Activated CD8-positive, alpha-beta T cell treated with anti-CD3 and anti-CD28 coated beads, Interleukin-2, amount 10 ng/mL, durations not matched to agents 7 days and 5 days (primary cell): ENCODE results near the gene ISM2. TPM values are rescaled to one million over a fixed set of nuclear protein-coding genes. Genes with fewer than 3 reads are reported as not detected.

Experiments
- ATAC-seq: fragments of 150-1000 bp; cut with Tn5 transposase; one replicate; pipeline ENCODE4 v1.10.0; 2021; ENCODE audit warnings: moderate library complexity
- CTCF ChIA-PET: fragments of 350-600 bp; sonication (Branson Sonifier 250); formaldehyde crosslinking; loops from one replicate; lab custom pipeline; 2021; ENCODE audit warnings: antibody characterized with exemption; lab: Charles Lee
- POLR2A ChIA-PET: fragments of 350-600 bp; sonication (Branson Sonifier 250); formaldehyde crosslinking; loops from one replicate; lab custom pipeline; 2021; ENCODE audit warnings: antibody characterized with exemption; lab: Charles Lee
- DNase-seq: peaks from one replicate; pipeline ENCODE4 v3.0.0-alpha.2; 2020
- H3K27ac Mint-ChIP-seq: one replicate; pipeline ENCODE4 v1.8.0; 2021; ENCODE audit warnings: mild to moderate bottlenecking, mixed read lengths
- H3K27me3 Mint-ChIP-seq: one replicate; pipeline ENCODE4 v1.8.0; 2021; ENCODE audit warnings: low read depth, mixed read lengths
- H3K36me3 Mint-ChIP-seq: one replicate; pipeline ENCODE4 v1.8.0; 2021; ENCODE audit warnings: low read depth, mixed read lengths
- H3K4me1 Mint-ChIP-seq: one replicate; pipeline ENCODE4 v1.8.0; 2021; ENCODE audit warnings: low read depth, mixed read lengths
- H3K4me3 Mint-ChIP-seq: one replicate; pipeline ENCODE4 v1.8.0; 2021; ENCODE audit warnings: mild to moderate bottlenecking, mixed read lengths
- H3K9me3 Mint-ChIP-seq: one replicate; pipeline ENCODE4 v1.8.0; 2022; ENCODE audit warnings: mixed read lengths; ENCODE audit not compliant: insufficient read depth
- total RNA-seq, 2 experiments: library from RNA; stranded (reverse); gene quantifications; one replicate each; pipeline ENCODE4 v1.2.3, GENCODE V29; 2021

ISM2 gene
- total RNA-seq, 2 experiments from 2014 or later, result not detected

DNA sequence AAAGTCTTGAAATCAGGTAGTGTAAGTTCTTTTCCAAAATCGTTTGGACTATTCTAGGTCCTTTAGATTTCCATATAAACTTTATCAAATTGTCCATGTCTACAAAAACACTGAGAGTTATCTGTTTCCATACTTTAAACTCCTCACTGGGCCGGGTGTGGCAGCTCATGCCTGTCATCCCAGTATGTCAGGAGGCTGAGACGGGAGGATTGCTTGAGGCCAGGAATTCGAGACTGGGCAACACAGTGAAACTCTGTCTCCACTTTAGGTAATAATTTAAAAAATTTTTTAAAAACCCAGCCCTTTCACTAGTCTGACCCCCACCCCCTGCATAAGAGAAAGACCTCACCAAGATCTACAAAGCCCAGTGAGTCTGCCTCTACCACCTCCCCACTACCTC is 6.4 kb upstream of the ISM2 start:
- DNase-seq, result no peak
- Mint-ChIP-seq H3K9me3 (no peaks in the 10 kb centered on the region), H3K4me1 (no peaks in the 10 kb centered on the region), H3K4me3 (no peak overlapping the region), H3K27me3 (peaks cover 7% of the 10 kb centered on the region), H3K36me3 (peaks cover 32% of the 10 kb centered on the region), H3K27ac (no peak overlapping the region)
- no peak for ATAC-seq
- POLR2A ChIA-PET, result no interaction called here
- CTCF ChIA-PET, result interaction anchor here (1.0 kb wide), 1 partner anchor 134 kb away, joined by 4 read pairs; no protein-coding TSS in a partner anchor

- H3K4me1 Mint-ChIP-seq, result peaks cover 2% of the 10 kb centered on the region
- DNase-seq (no peak), ATAC-seq (no peak)
- no peaks in the 10 kb centered on the region for H3K9me3 Mint-ChIP-seq
- H3K4me3 Mint-ChIP-seq, result no peak overlapping the region
- H3K36me3 Mint-ChIP-seq, result peaks cover 19% of the 10 kb centered on the region
- no peak overlapping the region for H3K27ac Mint-ChIP-seq
- H3K27me3 Mint-ChIP-seq, result peaks cover 17% of the 10 kb centered on the region
- ChIA-PET CTCF (no interaction called here), POLR2A (no interaction called here)
Measured at GRCh38 chr14:77503138-77503537, 4.5 kb upstream of the ISM2 start.

DNA sequence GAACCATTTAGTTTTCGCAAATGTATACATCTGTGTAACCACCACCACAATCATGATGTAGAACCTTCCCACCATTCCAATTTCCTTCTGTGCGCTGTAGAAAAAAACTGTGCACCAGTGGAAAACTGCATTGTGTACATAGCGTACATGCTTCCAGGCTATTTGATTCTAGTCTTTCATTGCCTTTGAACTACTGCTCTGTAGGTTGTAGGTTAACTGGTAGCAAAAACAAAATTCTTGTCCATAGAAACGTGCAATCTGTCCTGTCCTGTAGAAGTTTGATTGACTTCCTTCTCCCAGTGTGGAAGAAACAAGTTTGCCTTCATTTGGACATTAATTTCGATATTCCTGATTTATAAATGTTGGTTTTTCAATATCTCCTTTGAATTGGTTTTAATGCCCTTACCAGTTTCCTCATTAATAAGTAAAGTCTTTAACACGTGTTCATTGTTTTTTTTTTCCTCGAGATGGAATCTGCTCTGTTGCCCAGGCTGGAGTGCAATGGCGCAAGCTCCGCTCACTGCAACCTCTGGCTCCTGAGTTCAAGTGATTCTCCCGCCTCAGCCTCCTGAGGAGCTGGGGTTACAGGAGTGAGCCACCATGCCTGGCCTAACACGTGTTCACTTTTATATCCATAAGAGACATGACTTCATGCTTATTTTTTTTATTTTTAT is 3.6 kb upstream of the ISM2 start:
- CTCF ChIA-PET, result no interaction called here
- H3K4me1 Mint-ChIP-seq, result peaks cover 7% of the 10 kb centered on the region
- DNase-seq (no peak), ATAC-seq (no peak)
- POLR2A ChIA-PET, result no interaction called here
- no peaks in the 10 kb centered on the region for H3K9me3 Mint-ChIP-seq
- H3K4me3 Mint-ChIP-seq, result no peak overlapping the region
- peaks cover 12% of the 10 kb centered on the region for H3K36me3 Mint-ChIP-seq
- peaks cover 21% of the 10 kb centered on the region for H3K27me3 Mint-ChIP-seq
- H3K27ac Mint-ChIP-seq, result no peak overlapping the region

DNA sequence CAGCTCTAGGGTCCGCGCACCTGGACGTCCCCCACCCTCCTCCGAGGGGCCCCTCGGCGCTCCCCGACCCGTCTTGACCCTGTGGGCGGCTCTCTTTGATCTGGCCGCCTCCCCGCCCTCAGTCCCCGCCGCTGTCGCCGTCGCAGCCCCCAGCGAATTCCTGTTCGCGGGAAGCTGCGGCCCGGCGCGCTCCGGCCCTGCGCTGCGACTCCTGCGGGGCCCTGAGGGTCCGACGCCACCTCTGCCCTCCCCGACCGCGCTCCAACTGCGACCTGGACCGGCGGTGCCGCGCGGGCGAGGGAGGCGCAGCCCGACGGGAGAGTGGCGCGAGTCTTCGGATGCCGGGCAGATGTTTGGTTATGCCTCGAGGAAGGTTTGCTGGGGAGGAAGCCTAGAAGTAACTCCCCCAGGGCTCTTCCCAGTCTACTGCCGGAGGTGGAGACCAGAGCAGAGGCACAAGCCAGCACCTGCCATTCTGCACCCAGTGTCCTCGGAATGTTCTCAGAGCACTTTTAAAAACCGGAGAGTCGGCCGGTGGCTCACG is 440 bp upstream of the ISM2 start:
- Mint-ChIP-seq H3K4me1 (peaks cover 7% of the 10 kb centered on the region), H3K9me3 (no peaks in the 10 kb centered on the region), H3K27ac (no peak overlapping the region), H3K27me3 (peaks cover 24% of the 10 kb centered on the region), H3K36me3 (peaks cover 4% of the 10 kb centered on the region), H3K4me3 (peak overlapping the region; percentile 43)
- peak; percentile 18 for ATAC-seq
- POLR2A ChIA-PET, result no interaction called here
- no peak for DNase-seq
- CTCF ChIA-PET, result no interaction called here

- H3K9me3 Mint-ChIP-seq, result no peaks in the 10 kb centered on the region
- ChIA-PET POLR2A (no interaction called here), CTCF (no interaction called here)
- DNase-seq, result no peak
- no peak for ATAC-seq
- H3K36me3 Mint-ChIP-seq, result no peaks in the 10 kb centered on the region
- peaks cover 20% of the 10 kb centered on the region for H3K27me3 Mint-ChIP-seq
- H3K4me3 Mint-ChIP-seq, result no peak overlapping the region
- peaks cover 7% of the 10 kb centered on the region for H3K4me1 Mint-ChIP-seq
- H3K27ac Mint-ChIP-seq, result no peak overlapping the region
Measured at GRCh38 chr14:77495334-77495733, 3.3 kb downstream of the ISM2 start.

DNA sequence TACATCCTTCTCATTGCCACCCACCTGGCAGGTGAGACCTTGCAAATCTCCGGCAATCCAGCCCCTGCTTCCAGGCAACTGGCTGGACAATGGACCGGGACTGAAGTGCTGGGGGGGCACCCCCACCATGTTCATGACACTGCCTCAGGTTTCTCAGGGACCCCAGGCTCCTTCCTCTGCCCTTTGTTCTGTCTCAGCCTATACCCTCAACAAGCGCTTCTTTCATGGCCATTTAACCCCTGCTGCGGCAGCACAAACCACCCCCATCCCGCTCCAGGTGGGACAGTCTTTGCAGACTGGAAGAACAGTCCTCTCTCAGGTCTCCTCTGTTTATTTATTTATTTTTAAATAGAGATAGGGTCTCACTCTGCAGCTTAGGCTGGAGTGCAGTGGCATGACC is 7.6 kb downstream of the ISM2 start:
- no peaks in the 10 kb centered on the region for H3K9me3 Mint-ChIP-seq
- ChIA-PET CTCF (no interaction called here), POLR2A (no interaction called here)
- H3K27me3 Mint-ChIP-seq, result no peaks in the 10 kb centered on the region
- no peaks in the 10 kb centered on the region for H3K4me1 Mint-ChIP-seq
- no peak overlapping the region for H3K4me3 Mint-ChIP-seq
- no peak for DNase-seq
- no peaks in the 10 kb centered on the region for H3K36me3 Mint-ChIP-seq
- ATAC-seq, result no peak
- no peak overlapping the region for H3K27ac Mint-ChIP-seq

GRCh38 chr14:77490347-77490986 is 8.1 kb downstream of the ISM2 start:
- Mint-ChIP-seq H3K4me1 (no peaks in the 10 kb centered on the region), H3K27me3 (no peaks in the 10 kb centered on the region), H3K27ac (no peak overlapping the region), H3K36me3 (no peaks in the 10 kb centered on the region), H3K4me3 (no peak overlapping the region), H3K9me3 (no peaks in the 10 kb centered on the region)
- ChIA-PET POLR2A (no interaction called here), CTCF (no interaction called here)
- ATAC-seq (no peak), DNase-seq (no peak)

- Mint-ChIP-seq H3K27me3 (no peaks in the 10 kb centered on the region), H3K27ac (no peak overlapping the region), H3K36me3 (no peaks in the 10 kb centered on the region), H3K9me3 (no peaks in the 10 kb centered on the region), H3K4me1 (no peaks in the 10 kb centered on the region), H3K4me3 (no peak overlapping the region)
- no peak for ATAC-seq
- no peak for DNase-seq
- ChIA-PET POLR2A (no interaction called here), CTCF (no interaction called here)
Measured at GRCh38 chr14:77489041-77489440, 9.6 kb downstream of the ISM2 start.

DNA sequence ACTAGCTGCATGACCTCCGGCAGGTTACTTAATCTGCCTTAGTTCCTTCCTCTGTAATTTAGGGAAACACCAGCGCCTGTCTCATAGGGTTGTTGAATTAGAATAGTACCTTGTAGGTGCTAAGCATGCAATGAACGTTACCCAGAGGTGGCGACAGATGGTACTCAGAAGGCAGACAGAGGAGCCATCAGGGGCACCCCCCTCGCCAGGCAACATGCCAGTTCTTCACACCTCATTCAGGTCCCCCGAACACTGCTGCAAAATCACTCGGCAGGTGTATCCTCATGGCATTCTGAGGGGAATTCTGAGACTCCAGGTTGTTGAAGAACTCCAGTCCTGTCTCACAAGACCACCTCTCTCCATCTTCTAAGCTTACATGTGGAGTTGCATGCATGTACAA is 10.1 kb downstream of the ISM2 start:
- Mint-ChIP-seq H3K27ac (no peak overlapping the region), H3K4me1 (no peaks in the 10 kb centered on the region), H3K36me3 (no peaks in the 10 kb centered on the region), H3K27me3 (no peaks in the 10 kb centered on the region), H3K4me3 (no peak overlapping the region), H3K9me3 (no peaks in the 10 kb centered on the region)
- DNase-seq (no peak), ATAC-seq (no peak)
- POLR2A ChIA-PET, result no interaction called here
- CTCF ChIA-PET, result interaction anchor here (0.6 kb wide), 1 partner anchor 101 kb away, joined by 3 read pairs; no protein-coding TSS in a partner anchor

- CTCF ChIA-PET, result interaction anchor here (1.5 kb wide), 1 partner anchor 27 kb away, joined by 5 read pairs; no protein-coding TSS in a partner anchor
- H3K27me3 Mint-ChIP-seq, result no peaks in the 10 kb centered on the region
- POLR2A ChIA-PET, result no interaction called here
- H3K9me3 Mint-ChIP-seq, result no peaks in the 10 kb centered on the region
- ATAC-seq, result no peak
- H3K36me3 Mint-ChIP-seq, result no peaks in the 10 kb centered on the region
- no peak for DNase-seq
- H3K27ac Mint-ChIP-seq, result no peak overlapping the region
- H3K4me3 Mint-ChIP-seq, result no peak overlapping the region
- no peaks in the 10 kb centered on the region for H3K4me1 Mint-ChIP-seq
Measured at GRCh38 chr14:77485901-77486678, 12.5 kb downstream of the ISM2 start.

DNA sequence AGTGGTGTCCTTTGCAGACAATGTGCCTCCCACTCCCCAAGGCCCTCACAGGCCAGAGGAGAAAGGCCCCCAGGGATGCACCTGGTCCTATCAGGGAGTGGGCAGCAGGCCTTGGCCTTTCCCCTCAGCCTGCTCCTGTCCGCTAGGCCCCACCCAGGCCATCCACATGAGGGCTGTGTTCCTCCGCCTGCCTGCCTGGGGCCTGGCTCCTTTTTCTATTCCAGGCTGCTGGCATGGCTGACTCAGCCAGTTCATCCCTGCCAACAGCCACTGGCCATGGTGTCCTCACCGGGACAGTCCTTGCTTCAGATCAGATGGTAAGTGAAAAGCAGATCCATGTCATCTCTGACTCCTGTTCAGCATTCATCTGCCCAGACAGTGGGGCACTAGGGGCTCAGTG is 13.4 kb downstream of the ISM2 start:
- Mint-ChIP-seq H3K27ac (no peak overlapping the region), H3K4me3 (no peak overlapping the region), H3K9me3 (no peaks in the 10 kb centered on the region), H3K27me3 (no peaks in the 10 kb centered on the region), H3K4me1 (no peaks in the 10 kb centered on the region), H3K36me3 (no peaks in the 10 kb centered on the region)
- CTCF ChIA-PET, result no interaction called here
- POLR2A ChIA-PET, result no interaction called here
- DNase-seq (no peak), ATAC-seq (no peak)

- no peaks in the 10 kb centered on the region for H3K9me3 Mint-ChIP-seq
- H3K4me1 Mint-ChIP-seq, result no peaks in the 10 kb centered on the region
- ATAC-seq (no peak), DNase-seq (no peak)
- H3K27ac Mint-ChIP-seq, result no peak overlapping the region
- CTCF ChIA-PET, result interaction anchor here (0.8 kb wide), 1 partner anchor 23 kb away, joined by 3 read pairs; no protein-coding TSS in a partner anchor
- H3K36me3 Mint-ChIP-seq, result no peaks in the 10 kb centered on the region
- H3K4me3 Mint-ChIP-seq, result no peak overlapping the region
- POLR2A ChIA-PET, result no interaction called here
- no peaks in the 10 kb centered on the region for H3K27me3 Mint-ChIP-seq
Measured at GRCh38 chr14:77482422-77482821, 16.2 kb downstream of the ISM2 start.
